ENCODE measurements around the gene SETD2.
"Not testable (repeated sequence)": the region's sequence is repeated elsewhere in the genome, so short reads cannot be mapped to it uniquely, and the experiment has no call there.

SETD2 gene

DNA sequence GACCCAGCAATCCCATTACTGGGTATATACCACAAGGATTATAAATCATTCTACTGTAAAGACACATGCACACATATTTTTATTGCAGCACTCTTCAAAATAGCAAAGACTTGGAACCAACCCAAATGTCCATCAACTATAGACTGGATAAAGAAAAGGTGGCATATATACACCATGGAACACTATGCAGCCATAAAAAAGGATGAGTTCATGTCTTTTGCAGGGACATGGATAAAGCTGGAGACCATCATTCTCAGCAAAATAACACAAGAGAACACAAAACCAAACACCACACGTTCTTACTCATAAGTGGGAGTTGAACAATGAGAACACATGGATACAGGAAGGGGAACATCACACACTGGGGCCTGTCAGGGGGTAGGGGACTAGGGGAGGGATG lies 137.5 kb downstream of the SETD2 start:
- DNase-seq = not testable (repeated sequence)

DNA sequence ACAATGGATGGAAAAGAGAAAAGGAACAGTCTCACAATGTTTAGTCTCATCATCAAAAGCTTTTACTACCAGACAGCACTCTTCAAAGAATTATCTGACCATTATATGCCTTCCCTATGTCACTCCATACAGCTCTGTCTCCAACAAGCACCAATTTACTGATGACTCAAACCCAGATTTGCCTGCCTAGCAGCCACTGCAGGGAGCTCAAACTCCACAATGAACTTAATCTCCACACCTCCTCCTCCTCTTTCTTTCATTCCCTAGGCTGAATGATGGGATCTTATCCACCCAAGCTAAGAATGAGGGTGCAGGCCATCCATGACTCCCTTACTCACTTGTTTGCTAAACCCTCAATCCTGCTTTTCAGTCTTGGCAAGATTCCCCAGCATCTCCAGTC lies 139.0 kb downstream of the SETD2 start:
- DNase-seq = no peak

DNA sequence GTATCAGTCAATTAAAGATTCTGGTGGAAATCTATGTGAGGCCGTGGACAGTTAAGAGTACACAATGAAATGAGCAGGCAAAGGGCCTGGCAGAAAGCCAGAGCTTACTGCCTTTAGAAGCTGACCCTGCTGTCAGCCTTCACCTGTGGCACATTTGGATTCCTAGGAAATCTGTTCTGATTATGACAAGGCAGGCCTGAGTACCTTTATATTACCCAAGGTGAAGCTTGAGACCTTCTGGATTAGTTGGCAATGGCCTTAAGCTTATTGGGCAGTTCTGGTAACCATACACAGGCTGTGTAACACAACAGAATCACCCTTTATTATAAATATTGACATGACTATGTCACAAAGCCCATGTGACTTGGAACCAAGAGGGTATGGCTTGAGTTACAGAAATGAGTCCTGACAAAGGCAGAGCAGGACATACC lies 141.3 kb downstream of the SETD2 start:
- DNase-seq = no peak

DNA sequence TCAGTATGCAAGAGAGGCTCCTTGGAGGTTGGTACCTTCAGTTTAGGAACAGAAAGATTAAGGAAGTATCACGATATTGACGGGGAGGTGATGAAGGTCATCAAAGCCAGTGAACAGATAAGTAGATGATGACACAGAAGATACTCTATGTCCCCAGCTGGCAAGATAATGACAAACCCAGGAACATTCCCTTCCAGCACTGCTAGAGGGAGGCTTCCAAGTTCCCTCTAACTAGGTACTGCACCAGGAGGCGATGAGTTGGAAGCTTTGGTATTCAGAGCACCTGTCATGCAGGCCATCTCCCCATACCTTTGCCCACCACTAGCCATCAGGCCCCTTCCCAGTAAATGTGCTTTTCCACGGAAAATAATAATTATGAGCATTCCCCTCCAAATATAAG lies 143.6 kb downstream of the SETD2 start:
- DNase-seq = no peak

DNA sequence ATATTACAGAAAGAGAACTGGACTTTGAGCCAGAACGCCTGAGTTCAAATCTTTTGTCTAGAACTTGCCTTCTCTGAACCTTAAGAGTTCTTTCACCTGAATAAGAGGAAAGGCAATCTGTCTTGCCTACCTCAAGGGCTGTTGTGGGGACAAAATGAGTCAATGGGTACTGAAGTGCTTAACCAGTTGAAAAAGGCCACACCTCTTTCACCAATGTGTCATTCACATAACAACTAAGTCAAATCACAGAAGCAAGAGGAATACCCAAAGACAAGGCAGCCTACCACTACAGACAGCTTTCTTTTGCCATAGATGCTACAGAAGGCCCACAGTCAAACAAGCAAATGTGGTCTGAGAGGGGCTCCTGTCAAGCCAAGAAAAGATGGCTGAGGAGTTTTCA lies 144.7 kb downstream of the SETD2 start:
- no peak for DNase-seq

DNA sequence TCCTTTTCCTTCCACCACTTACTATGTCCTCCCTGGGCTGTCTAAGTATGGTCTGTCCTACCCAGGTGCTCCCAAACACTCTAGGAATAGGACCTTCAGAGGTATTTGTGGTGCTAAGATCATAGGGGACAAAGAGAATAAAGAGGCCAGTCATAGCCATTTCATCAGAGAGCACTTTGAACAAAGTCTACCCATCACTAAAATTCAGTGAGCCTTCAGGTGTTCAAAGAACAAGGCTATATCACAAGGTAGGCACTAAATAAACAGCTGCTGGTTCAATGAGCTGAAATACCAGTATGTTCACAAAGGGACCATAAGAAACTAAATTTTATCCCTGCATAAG lies 145.7 kb downstream of the SETD2 start:
- no peak for DNase-seq

DNA sequence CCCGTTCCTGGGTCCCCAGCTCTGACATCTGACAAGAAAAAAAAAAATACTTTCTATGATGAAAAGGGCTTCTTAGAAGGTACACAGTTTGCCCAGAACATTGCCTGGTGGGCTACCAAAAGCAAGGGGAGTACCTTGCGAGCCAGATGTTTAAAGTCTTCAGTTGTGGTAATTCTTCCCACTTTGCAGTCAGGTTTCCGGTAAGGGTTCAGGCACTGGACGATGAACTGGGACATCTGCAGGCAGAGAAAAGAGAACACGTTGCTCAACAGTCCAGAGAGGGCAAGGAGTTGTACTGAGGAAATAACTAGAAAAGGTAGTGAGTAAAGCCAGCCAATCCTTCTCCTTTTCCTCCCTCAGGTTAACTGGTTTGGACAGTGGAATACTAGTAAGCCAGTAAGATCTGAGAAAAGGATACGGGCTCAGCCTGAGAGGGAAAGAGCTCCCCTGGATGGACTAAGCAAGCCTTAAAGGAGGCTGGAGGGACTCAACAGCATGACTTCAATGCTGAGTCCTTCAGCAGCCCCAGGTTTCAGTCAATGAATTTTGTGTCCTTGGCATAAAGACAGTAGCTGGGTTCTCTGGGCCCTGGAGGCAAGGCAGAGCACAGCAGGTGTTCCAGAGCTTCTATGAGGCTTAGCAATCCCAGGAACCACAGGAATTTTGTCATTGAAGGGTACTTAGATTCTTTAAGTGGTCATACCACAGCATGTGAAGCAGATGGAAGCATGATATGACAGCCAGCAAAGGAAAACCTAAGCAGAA lies 146.2 kb downstream of the SETD2 start:
- no peak for DNase-seq

DNA sequence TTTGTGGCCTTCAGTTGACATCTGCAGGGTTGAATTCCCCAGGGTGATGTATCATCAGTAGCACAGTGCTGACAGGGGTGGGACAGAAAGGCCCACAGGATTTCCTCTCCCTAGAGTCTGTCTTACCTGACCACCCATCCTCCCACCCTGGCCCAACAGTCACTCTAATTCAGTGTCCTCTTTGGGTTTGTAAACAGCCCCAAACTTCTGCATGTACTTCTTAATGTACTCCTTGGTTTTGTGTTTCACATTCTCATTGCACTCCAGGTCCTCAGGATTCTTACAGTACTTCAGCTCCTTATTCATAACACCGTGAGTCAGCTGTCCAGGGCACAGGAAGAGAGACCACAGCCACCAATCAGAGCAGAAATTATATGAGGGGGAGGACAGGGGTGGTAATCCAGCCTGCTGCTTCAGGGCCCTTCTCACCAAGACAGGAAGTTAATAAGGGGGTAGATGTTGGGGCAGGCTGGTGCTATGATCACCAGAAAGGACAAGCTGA lies 146.9 kb downstream of the SETD2 start:
- DNase-seq = no peak

DNA sequence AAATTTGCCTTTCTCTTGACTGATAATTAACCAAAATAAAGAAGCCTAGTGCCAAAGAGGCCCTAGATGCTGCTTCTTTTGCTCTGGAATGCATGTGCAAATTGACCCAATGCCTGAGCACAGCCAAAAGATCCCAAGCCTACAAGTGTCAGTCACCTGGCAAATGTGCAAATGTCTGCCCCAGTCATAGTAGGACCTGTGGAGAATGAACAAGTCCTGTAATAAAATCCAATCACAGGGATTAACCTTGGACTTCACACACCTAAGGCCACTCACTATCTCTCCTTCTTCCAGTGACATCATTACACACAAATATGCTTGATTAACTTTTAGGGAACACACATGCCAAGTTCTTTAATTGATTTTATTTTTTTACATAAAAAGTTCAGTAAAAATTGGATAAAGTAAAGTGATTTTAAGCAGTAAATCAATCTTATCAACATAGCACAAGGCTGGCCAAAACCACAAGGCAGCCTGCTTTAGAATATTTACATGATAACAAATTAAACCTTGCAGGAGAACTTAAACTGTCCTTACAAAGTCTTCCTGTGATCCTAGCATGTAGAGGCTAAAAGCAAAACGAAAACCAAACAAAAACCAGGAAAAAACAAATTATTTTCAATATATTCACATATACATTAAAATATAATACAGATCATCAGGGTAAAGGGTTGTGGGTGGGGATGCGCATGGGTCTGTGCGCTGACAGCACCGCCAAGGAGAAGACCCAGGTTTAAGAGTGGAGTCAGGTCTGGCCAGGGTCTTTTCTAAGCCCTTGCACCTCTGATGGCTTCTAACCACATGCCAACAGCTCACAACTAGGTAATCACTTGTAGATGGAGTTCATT lies 147.6 kb downstream of the SETD2 start:
- DNase-seq = no peak

DNA sequence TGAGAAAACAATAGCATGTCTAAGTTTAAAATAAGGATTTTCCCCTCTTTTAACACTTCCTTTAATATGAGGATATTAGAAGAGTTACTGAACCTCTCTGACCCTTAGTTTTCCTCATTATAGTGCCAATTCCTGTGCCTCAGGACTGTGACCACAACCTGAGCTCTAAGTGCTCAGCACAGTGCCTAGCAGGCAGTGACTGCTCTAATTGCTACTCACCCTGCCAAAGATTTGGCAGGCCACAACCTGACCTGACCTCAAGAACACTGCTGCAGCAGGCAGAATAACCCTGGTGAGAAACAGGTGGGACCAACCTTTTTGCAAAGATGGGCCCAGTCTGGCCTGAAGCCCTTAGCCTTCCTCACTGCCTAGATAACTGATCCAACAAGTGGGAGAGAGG lies 148.8 kb downstream of the SETD2 start:
- DNase-seq = no peak

DNA sequence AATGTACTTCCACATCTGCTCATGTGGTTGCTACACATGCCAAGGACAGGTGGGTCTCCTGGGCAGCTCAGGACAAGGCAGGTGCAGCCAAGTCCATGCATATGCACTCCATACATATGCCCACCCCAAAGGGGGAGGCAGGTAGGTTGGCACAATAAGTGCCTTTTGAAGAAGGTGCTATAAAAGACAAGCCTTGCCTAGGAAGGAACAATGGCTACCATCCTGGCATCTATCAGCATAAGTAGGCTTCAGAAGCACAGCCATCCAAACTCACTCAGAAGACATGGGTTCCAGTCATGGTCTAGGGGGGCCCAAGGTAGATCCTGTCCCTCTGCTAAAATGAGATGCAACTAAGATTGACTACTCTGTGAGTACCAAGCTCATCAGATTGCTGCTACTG lies 149.9 kb downstream of the SETD2 start:
- DNase-seq = no peak

DNA sequence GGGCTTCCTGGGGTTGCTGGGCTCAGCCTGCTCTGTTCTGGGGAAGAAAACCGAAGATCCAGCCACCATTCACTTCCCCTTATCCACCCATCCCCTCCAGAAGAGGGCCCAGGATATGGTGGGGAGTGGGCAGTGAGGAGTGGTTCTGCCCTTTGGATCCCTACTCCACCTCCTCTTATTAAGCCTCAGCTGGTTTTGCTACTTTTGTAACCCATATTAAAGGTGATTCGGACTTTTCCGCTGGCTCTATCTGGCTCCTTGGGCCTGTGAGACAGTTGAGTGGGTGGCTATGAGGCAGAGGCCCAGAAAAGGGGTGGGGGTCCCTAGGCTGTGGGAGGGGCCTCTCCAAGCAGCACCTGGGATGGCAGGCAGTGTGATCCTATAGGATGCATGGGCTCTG lies 150.7 kb downstream of the SETD2 start:
- no peak for DNase-seq

DNA sequence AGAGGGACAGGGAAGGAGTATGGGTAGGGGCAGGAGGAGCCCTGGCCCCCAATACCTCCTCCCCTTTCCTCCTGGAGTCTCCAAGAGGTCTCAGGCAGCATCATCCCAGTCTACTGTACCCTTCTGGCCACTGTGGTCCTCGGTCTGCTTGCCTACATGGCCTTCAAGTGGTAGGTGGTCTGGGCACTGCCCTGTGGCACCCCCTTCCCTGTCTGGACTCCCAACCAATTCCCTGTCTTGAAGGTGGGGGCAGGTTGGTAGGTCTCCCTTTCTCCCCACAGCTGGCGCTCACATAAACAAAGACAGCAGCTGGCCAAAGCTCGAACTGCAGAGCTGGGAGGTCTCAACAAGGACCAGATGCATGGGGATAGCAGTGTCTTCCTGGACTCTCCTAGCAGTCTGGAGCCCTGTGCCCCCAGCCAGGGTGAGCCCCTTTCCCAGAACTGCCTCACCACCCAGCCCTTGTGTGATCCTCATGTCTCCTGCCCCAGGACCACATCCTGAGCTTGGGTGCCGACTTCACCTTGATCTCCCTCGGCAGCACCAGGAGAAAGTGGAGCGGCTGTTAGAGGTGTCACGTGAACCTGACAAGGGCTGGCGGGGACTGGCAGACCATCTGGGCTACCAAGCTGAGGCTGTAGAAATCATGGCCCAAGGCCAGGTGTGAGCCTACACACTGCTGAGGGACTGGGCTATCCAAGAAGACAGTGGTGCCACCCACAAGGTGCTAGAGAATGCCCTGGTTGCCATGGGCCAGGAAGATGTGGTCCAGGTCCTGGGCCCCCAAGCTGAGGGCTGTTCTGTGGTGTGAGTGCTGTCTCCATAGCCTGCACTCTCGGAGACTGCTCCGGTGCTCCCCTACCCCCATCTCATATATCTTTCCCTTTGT lies 151.3 kb downstream of the SETD2 start:
- no peak for DNase-seq

DNA sequence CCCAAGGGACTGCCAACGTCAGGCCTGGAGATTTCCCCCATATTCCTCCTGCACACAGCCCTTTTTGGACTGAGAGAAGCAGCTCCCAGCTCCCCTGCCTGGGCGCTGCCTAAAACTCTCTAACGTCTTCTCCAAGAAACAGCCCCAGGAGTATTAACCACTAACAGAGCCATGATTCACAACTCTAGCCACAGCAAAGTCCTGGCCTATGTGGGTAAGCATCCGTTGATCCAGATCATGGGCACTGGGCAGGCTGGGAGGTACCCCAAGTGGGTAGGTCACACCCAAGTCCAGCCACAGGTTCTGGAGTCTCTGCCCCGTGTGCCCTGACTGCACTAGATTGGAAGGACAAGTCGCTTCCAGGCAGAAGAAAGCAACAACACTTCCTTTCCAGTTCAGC lies 152.5 kb downstream of the SETD2 start:
- DNase-seq = no peak

DNA sequence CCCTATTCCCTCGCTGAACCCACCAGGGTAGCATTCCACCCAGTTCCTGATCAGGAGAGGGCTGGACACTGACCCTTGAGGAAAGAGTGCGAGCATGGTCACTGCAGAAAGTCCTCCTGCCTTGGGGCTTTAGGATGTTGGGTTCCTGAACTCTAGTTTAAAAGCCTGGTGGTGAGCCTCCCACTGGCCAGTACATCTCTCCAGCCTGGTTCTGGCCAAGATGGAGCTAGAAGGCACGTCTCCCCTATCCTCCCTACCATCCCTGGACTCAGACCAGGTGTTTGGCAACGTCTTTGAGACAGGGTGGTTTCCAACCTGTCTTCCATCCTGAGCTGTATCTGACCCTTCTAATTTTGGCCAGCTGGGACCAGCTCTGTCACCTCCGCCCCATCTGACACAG lies 153.0 kb downstream of the SETD2 start:
- DNase-seq = no peak

DNA sequence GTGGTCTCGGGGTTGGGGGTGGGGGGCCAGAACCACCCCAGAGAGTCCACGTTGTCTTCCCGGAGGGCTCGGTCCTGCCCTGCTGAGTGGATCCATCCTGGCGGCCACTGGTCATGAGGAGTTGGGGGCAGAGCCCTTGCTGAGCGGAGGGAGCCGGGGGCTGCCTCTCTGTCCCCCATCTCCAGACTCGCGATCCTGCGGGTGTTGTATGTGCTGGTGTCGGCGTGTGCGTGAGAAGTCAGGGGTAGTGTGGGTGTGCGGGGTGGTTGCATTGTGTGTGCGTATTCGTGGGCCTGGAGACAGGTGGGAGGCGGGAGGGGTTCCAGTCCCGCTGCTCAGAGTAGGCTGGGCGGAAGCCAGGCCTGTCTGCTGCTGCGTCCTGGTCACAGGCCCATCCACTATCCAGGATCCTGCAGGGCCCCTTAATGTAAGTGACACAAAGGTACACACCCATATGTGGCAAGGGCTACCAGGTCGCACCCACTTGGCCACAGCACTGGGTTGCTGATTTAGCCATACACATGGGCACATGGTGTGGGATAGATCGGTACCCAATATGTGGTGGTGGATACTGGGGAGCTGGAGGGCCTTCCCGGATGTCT lies 153.7 kb downstream of the SETD2 start:
- DNase-seq = no peak

DNA sequence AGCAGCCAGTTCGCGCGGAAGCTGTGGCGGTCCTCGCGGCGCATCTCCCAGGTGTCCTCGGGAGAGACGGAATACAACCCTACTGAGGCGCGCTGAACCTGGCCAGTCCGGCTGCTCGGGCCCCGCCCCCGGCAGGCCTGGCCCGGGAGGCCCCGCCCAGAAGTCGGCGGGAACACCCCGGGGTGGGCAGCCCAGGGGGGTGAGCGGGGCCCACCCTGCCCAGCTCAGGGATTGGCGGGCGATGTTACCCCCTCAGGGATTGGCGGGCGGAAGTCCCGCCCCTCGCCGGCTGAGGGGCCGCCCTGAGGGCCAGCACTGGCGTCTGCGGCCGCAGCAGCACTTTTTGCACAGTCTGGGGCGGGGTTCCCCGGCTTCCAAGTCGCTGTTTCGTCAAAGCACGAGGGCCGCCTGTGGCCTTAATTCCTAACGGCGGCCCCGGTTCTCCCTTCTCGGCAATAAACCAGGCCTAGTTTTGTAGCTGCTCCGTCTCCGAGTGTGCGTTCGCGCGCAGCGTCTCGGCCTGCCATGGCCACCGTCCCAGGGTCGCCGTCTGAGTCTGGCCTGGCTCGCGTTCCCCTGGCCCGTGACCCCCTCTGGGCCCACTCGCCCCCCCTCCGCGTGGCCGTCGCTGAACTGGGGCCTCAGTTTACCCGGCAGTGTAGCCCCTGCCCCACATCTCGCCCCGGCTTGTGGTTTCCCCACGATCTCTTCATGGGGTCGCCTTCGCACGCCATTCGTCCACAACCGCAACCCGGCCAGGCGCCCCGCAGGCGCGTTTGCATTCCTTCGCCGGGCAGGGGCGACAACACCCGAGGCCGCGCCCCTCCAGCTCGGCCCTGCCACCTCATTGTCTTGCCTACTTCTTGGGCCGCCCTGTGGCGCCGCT lies 154.4 kb downstream of the SETD2 start:
- peak; percentile 22 for DNase-seq

DNA sequence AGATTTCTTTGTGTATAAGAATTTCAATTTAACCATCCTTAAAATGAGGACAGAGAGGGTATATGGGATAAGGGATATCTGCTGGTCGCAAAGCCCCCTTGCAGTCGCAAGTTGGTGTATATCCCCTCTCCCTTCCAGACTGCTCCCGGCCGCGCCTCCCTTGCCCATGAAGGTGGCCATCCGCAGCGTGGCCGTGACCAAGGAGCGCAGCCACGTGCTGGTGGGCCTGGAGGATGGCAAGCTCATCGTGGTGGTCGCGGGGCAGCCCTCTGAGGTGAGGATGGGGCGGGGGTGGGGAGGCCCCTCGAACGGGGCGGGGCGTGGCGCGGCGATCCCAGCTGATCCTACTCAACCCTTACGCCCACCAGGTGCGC lies 155.1 kb downstream of the SETD2 start:
- no peak for DNase-seq

DNA sequence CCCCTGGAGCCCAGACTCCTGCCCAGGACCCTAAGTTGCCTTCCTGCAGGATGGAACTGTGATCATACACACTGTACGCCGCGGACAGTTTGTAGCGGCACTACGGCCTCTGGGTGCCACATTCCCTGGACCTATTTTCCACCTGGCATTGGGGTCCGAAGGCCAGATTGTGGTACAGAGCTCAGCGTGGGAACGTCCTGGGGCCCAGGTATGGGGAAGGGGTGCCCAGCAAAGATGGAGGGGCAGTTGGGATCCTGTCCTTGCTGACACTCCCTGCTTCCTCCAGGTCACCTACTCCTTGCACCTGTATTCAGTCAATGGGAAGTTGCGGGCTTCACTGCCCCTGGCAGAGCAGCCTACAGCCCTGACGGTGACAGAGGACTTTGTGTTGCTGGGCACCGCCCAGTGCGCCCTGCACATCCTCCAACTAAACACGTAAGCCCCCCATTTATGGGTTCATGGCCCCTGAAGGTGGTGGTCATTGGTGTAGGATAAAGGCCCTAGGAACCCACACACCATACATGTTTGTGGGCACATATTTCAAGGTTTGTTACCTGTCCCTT lies 155.6 kb downstream of the SETD2 start:
- no peak for DNase-seq

DNA sequence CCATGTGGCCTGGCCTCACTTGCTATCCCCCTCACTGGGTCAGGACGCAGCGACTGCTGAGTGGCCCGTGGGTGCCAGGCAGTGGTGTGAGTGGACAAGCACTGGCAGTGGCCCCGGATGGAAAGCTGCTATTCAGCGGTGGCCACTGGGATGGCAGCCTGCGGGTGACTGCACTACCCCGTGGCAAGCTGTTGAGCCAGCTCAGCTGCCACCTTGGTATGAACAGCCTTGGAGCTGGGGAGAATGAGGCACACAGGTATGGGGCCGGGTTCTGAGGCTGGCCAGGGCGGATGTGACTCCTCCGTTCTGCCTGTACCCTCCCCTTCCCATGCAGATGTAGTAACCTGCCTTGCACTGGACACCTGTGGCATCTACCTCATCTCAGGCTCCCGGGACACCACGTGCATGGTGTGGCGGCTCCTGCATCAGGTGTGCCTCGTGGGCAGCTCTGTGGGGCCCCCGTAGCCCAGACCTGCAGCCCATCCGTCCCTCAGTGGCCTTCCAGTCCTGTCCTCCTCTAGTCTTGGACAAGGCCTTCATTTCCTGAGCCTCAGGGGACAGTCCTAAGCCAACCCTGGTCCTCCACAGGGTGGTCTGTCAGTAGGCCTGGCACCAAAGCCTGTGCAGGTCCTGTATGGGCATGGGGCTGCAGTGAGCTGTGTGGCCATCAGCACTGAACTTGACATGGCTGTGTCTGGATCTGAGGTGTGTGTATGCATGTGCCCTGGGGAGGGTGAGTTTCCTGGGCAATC lies 156.3 kb downstream of the SETD2 start:
- no peak for DNase-seq

DNA sequence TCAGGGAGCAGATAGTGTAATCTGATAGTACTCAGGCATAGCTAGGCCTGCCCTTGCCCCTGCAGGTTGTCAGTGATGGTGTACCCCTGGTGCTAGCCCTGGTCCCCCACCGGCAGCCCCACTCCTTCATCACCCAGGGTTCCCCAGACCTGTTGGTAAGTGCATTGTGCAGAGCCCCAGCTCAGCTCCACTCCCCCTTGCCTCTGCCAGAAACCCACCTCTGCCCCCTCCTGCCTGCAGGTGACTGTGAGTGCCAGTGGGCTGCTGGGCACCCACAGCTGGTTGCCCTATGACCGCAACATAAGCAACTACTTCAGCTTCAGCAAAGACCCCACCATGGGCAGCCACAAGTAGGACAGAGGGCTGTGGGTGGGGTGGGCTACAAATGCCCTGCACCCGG lies 156.9 kb downstream of the SETD2 start:
- no peak for DNase-seq
